ENCODE measurements around the gene DAB2. TPM values are rescaled to one million over a fixed set of nuclear protein-coding genes. Genes with fewer than 3 reads are reported as not detected.

Gene DAB2
- total RNA-seq, 1 donor from 2014 or later, result 13.2 TPM

DNA sequence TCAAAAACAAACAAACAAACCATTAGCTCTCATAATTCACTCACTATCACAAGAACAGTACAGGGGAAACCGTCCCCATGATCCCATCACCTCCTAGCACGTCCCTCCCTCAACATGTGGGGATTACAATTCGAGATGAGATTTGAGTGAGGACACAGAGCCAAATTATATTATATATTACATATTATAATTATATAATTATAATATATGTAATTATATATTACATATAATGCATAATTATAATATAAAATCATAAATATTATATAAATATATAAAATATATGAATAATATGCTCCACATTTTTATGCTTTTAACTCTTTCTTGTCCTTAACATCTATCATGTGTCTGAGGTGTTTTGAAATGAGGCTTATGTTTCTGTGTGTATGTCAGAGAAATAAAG, 57.1 kb downstream of the DAB2 start:
- no peak overlapping the region for H3K4me3 ChIP-seq (ENCODE audit: low read depth, low read length)
- no peak for DNase-seq (ENCODE audit: low read depth)
- TF ChIP-seq, protein P1, sequence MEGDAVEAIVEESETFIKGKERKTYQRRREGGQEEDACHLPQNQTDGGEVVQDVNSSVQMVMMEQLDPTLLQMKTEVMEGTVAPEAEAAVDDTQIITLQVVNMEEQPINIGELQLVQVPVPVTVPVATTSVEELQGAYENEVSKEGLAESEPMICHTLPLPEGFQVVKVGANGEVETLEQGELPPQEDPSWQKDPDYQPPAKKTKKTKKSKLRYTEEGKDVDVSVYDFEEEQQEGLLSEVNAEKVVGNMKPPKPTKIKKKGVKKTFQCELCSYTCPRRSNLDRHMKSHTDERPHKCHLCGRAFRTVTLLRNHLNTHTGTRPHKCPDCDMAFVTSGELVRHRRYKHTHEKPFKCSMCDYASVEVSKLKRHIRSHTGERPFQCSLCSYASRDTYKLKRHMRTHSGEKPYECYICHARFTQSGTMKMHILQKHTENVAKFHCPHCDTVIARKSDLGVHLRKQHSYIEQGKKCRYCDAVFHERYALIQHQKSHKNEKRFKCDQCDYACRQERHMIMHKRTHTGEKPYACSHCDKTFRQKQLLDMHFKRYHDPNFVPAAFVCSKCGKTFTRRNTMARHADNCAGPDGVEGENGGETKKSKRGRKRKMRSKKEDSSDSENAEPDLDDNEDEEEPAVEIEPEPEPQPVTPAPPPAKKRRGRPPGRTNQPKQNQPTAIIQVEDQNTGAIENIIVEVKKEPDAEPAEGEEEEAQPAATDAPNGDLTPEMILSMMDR (conservative IDR thresholded peaks at IDR 0.05; ENCODE audit: low read depth, low read length), result no peak

- DNase-seq (ENCODE audit: low read depth), result no peak
- no peak within 1 kb of the TSS for H3K4me3 ChIP-seq (ENCODE audit: low read depth, low read length)
- TF ChIP-seq, protein P1 (conservative IDR thresholded peaks at IDR 0.05; ENCODE audit: low read depth, low read length), result no peak
Observed at GRCh38 chr5:39364367-39364766, 60.4 kb downstream of the DAB2 start, which contains the start of gene C9. C9 (minus strand) TSS chr5:39364495; CDS start chr5:39364464, 31 bp downstream.

GRCh38 chr5:39363217-39363616, 61.6 kb downstream of the DAB2 start:
- no peak for DNase-seq (ENCODE audit: low read depth)
- TF ChIP-seq, protein P1 (conservative IDR thresholded peaks at IDR 0.05; ENCODE audit: low read depth, low read length), result no peak

DNA sequence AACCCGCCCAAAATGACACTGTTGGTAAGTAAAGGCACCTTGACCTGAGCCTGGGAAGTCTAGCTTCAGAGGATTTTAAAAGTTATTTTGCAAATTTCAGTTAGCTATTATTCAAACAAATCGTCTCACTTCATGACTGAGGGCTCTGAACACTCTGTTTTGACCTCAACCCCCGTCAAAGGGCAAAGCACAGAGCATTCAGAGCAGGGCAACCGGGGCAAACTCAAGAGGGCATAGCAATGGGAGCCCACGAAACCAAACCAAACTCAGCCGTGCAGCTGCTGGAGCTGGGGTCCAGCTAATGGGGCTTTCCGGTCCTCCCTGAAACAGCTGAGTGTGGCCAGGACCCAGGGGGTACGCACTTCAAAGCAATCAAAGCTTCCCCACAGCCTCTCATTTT, 62.1 kb downstream of the DAB2 start:
- TF ChIP-seq, protein P1 (conservative IDR thresholded peaks at IDR 0.05; ENCODE audit: low read depth, low read length), result no peak
- H3K4me3 ChIP-seq (ENCODE audit: low read depth, low read length), result no peak overlapping the region
- DNase-seq (ENCODE audit: low read depth), result no peak

More at GRCh38 chr5:39363217-39363616, 61.6 kb downstream of the DAB2 start:
- no peak overlapping the region for H3K4me3 ChIP-seq (ENCODE audit: low read depth, low read length)

- no peak for DNase-seq (ENCODE audit: low read depth)
- H3K4me3 ChIP-seq (ENCODE audit: low read depth, low read length), result no peak overlapping the region
- TF ChIP-seq, protein P1 (conservative IDR thresholded peaks at IDR 0.05; ENCODE audit: low read depth, low read length), result no peak
Observed at GRCh38 chr5:39361306-39361705, 63.5 kb downstream of the DAB2 start.

- H3K4me3 ChIP-seq (ENCODE audit: low read depth, low read length), result no peak overlapping the region
- DNase-seq (ENCODE audit: low read depth), result no peak
- TF ChIP-seq, protein P1 (conservative IDR thresholded peaks at IDR 0.05; ENCODE audit: low read depth, low read length), result no peak
Observed at GRCh38 chr5:39360471-39361111, 64.2 kb downstream of the DAB2 start.

DNA sequence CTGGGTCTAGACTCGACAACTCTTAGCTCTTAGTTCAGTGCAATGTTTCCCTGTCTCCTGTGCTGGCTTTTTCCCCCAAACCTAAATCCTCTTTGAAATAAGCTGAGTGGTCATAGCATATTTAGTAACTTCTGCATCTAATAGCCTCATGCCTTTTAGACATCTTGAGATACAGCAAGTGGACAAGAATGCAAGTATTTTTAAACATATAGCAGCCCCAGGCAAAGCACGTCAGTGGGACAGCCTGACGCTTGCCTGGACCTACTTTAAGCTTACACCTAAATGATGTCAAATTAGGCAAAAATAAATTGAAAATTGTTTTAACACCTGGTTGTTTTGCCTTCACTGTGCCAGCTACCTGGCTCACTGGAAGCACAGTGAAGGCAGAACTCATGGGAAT, 68.5 kb downstream of the DAB2 start:
- TF ChIP-seq, protein P1 (conservative IDR thresholded peaks at IDR 0.05; ENCODE audit: low read depth, low read length), result no peak
- no peak for DNase-seq (ENCODE audit: low read depth)
- H3K4me3 ChIP-seq (ENCODE audit: low read depth, low read length), result no peak overlapping the region
